WI38 (cell line): ENCODE results near the gene NMNAT2.

Source experiments
- H3K4me3 ChIP-seq: 2 replicates; pipeline ENCODE4 v1.5.1; 2011; ENCODE audit warnings: low read depth, mild to moderate bottlenecking, control low read depth, low read length
- CTCF ChIP-seq: IDR thresholded peaks from 2 replicates; pipeline ENCODE4 v1.5.1; 2012; ENCODE audit warnings: low read depth, mild to moderate bottlenecking, control low read depth, low read length

The NMNAT2 gene

GRCh38 chr1:183456826-183457225 lies 38.6 kb upstream of the NMNAT2 start:
- no peak for TF ChIP-seq CTCF
- no peak overlapping the region for H3K4me3 ChIP-seq

GRCh38 chr1:183454377-183454776 lies 36.2 kb upstream of the NMNAT2 start:
- H3K4me3 ChIP-seq: no peak overlapping the region
- no peak for TF ChIP-seq CTCF

- no peak overlapping the region for H3K4me3 ChIP-seq
- TF ChIP-seq CTCF: no peak
Measured at GRCh38 chr1:183450093-183450492, 31.9 kb upstream of the NMNAT2 start.

- no peak for TF ChIP-seq CTCF
- no peak overlapping the region for H3K4me3 ChIP-seq
Measured at GRCh38 chr1:183449223-183449770, 31.1 kb upstream of the NMNAT2 start.

- TF ChIP-seq CTCF: no peak
- H3K4me3 ChIP-seq: no peak overlapping the region
Measured at GRCh38 chr1:183444243-183444642, 26.1 kb upstream of the NMNAT2 start.

GRCh38 chr1:183443466-183443865 lies 25.3 kb upstream of the NMNAT2 start:
- no peak overlapping the region for H3K4me3 ChIP-seq
- TF ChIP-seq CTCF: no peak

GRCh38 chr1:183443011-183443410 lies 24.8 kb upstream of the NMNAT2 start:
- no peak overlapping the region for H3K4me3 ChIP-seq
- TF ChIP-seq CTCF: no peak
